HG02588 (cell line): ENCODE measurements around the gene ACSL1.

Experiments
- ATAC-seq: cut with Tn5 transposase; IDR thresholded peaks from one replicate; pipeline ENCODE4 v1.9.1; 2021; ENCODE audit warnings: mild to moderate bottlenecking, moderate library complexity; ENCODE audit not compliant: unreplicated experiment

The ACSL1 gene

GRCh38 chr4:184732126-184732525, 93.6 kb downstream of the ACSL1 start:
- ATAC-seq, result no peak

DNA sequence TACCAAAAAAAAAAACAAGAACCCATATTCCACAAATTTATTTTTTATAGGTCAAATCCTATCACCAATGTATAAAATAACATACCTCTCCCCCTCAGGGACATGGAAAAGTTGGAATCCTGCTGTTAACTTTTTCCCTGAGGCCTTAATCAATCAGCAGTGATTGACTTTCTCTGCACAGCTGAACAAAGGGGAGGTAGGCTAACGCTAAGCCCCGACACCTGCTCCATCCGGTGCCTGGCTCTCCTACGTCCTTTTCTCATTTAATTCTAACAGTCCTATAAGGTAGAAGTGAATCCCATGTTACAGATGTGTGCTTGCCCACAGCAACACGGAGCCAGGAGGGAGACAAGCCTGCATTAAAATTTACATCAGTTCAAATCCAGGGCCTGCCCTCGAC, 94.7 kb downstream of the ACSL1 start:
- no peak for ATAC-seq

DNA sequence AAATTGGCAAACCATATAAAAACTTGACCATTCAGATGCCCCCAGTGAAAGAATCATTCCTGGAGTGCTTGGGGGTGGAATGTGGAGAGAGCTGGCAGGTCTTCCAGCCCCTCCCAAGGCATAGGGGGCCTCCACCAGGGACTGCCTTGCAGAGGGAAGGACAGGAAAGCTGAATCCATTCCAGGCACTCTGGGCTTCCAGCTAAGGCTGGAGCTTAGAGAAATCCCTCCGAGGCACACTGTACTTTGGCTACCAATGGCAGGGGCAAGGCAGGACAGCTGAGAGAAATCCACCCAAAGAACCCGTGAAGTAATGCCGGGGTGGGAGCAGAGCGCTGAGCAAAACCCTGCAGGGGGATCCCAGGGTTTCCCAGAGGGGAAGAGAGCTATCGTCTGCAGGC, 95.8 kb downstream of the ACSL1 start:
- ATAC-seq, result no peak

- ATAC-seq, result no peak
Measured at GRCh38 chr4:184728858-184729257, 96.9 kb downstream of the ACSL1 start.

DNA sequence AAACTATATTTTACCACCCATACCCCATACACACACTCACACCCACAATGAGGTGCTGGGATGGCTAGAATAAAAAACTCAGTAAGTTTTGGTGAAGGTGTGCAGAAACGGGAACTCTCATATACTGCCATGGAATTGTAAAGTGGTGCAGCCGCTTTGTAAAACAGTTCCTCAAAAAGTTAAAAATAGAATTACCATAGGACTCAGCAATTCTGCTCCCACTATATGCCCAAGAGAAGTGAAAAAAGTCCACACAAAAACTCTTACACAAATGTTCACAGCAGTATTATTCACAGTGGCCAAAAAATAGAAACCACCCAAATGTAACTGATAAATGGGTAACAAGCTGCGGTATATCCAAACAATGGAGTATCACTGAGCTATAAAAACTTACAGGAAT, 98.3 kb downstream of the ACSL1 start:
- no peak for ATAC-seq

GRCh38 chr4:184722798-184723197, 103.0 kb downstream of the ACSL1 start:
- ATAC-seq, result no peak

- no peak for ATAC-seq
Measured at GRCh38 chr4:184721254-184721653, 104.5 kb downstream of the ACSL1 start.

GRCh38 chr4:184719407-184719806, 106.4 kb downstream of the ACSL1 start:
- no peak for ATAC-seq

- no peak for ATAC-seq
Measured at GRCh38 chr4:184715526-184715925, 110.2 kb downstream of the ACSL1 start.

DNA sequence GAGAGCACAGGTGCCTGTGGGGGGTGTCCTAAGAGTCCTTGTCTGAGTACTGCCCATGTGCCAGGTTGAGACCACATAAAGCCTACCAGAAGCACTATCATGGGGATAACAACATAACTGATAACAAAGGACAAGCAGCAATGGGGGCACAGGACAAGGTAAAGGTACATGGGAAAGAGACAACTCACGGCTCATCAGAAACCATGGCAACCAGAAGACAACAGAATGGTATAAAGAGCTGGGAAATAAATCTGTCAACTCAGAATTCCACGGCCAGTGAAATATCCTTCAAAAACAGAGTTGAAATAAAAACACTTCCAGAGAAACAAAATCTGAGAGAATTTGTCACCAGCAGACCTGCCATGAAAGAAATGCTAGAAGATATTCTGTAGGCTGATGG, 111.9 kb downstream of the ACSL1 start:
- ATAC-seq, result no peak

GRCh38 chr4:184712322-184712721, 113.4 kb downstream of the ACSL1 start:
- ATAC-seq, result no peak

DNA sequence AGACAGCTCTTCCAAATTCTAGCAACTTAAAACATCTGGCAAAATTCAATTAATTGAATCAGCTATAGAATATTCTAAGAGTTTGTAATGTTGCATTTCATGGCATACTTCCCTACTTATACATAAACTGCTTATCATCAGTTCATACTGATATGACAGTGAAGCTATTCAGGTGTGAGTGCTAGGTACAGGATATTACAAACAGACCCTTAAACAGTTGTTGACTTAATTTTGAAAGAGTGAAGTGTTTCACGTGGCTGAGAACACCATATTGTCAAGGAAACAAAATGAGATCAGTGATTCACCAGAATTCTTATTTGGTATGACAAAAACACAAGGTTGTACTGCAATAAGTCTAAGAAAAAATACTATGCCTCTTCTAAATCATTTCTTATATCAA, 119.3 kb downstream of the ACSL1 start:
- ATAC-seq, result no peak

GRCh38 chr4:184705692-184706091, 120.1 kb downstream of the ACSL1 start:
- no peak for ATAC-seq
